Nephron progenitor cell (in vitro differentiated cells): ENCODE data around the gene STOX2.
"Not testable (repeated sequence)": the region's sequence is repeated elsewhere in the genome, so short reads cannot be mapped to it uniquely, and the experiment has no call there.

Experiments
- DNase-seq: peaks from one replicate; pipeline ENCODE4 v3.0.0; 2021
- H3K27ac Mint-ChIP-seq: 2 replicates; pipeline ENCODE4 v1.8.0; 2021; ENCODE audit warnings: mild to moderate bottlenecking, moderate library complexity, mixed read lengths
- H3K27me3 Mint-ChIP-seq: 2 replicates; pipeline ENCODE4 v1.8.0; 2021; ENCODE audit warnings: mild to moderate bottlenecking, low read depth, mixed read lengths; ENCODE audit not compliant: poor library complexity
- H3K36me3 Mint-ChIP-seq: 2 replicates; pipeline ENCODE4 v1.8.0; 2021; ENCODE audit warnings: low read depth, mixed read lengths
- H3K4me1 Mint-ChIP-seq: 2 replicates; pipeline ENCODE4 v1.8.0; 2021; ENCODE audit warnings: mixed read lengths
- H3K4me3 Mint-ChIP-seq: 2 replicates; pipeline ENCODE4 v1.8.0; 2021; ENCODE audit warnings: mild to moderate bottlenecking, moderate library complexity, mixed read lengths
- H3K9me3 Mint-ChIP-seq: 2 replicates; pipeline ENCODE4 v1.8.0; 2021; ENCODE audit warnings: mild to moderate bottlenecking, moderate library complexity, mixed read lengths
- TF ChIP-seq, protein P1 (sequence below): fragments of 200-600 bp; sonication (generic); IDR thresholded peaks from 2 replicates; pipeline ENCODE4 v1.5.0; 2021; ENCODE audit warnings: antibody characterized with exemption

Gene STOX2

DNA sequence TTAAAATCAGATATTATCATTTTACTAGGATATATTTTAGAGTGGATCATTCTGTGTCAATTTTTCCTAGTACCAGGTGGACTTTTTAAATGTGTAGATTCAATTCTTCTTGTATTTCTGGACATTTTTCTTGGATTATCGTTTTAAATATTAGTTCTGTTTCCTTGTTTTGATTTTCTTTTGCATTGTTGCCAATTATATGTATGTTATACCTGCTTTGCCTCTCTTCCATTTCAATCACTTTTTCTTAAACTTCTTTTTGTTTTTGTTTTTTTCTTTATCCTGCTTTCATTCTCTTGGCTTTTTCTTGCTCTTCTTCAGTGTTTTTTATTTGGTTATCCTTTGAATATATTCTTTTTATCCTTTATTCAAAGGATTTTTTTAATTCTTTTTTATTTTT lies 141.0 kb downstream of the STOX2 start:
- Mint-ChIP-seq H3K27ac (no peak overlapping the region), H3K4me3 (no peak overlapping the region), H3K36me3 (peaks cover 49% of the 10 kb centered on the region), H3K9me3 (peaks cover 73% of the 10 kb centered on the region), H3K27me3 (peaks cover 6% of the 10 kb centered on the region), H3K4me1 (no peaks in the 10 kb centered on the region)
- TF ChIP-seq, protein P1, sequence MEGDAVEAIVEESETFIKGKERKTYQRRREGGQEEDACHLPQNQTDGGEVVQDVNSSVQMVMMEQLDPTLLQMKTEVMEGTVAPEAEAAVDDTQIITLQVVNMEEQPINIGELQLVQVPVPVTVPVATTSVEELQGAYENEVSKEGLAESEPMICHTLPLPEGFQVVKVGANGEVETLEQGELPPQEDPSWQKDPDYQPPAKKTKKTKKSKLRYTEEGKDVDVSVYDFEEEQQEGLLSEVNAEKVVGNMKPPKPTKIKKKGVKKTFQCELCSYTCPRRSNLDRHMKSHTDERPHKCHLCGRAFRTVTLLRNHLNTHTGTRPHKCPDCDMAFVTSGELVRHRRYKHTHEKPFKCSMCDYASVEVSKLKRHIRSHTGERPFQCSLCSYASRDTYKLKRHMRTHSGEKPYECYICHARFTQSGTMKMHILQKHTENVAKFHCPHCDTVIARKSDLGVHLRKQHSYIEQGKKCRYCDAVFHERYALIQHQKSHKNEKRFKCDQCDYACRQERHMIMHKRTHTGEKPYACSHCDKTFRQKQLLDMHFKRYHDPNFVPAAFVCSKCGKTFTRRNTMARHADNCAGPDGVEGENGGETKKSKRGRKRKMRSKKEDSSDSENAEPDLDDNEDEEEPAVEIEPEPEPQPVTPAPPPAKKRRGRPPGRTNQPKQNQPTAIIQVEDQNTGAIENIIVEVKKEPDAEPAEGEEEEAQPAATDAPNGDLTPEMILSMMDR: no peak
- DNase-seq: no peak

- Mint-ChIP-seq H3K9me3 (peaks cover 37% of the 10 kb centered on the region), H3K36me3 (peaks cover 20% of the 10 kb centered on the region)
- not testable (repeated sequence) for H3K27me3 Mint-ChIP-seq, H3K27ac Mint-ChIP-seq, DNase-seq, H3K4me1 Mint-ChIP-seq, H3K4me3 Mint-ChIP-seq
Observed at GRCh38 chr4:184051262-184051661, 146.2 kb downstream of the STOX2 start.

DNA sequence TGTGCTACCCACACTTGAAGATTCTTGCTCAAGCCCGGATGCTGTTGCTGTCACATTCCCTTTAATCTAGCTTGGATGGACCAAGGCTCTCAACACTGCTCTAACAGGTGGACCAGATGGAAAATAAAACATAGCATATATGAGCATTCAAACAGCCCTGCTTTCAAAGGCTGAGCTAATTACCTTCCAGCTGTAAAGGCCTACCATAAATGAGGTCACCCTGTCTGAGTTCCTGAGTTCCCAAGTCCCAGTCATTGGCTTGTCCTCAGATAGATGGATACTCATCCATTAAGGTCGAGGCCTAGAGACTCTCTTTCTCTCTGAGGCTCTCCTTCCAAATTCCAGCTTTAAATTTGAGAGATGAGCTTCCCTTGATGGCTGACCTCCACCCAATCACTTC lies 147.5 kb downstream of the STOX2 start:
- Mint-ChIP-seq H3K36me3 (peaks cover 6% of the 10 kb centered on the region), H3K9me3 (peaks cover 23% of the 10 kb centered on the region), H3K27ac (peak overlapping the region; percentile 90), H3K4me1 (no peaks in the 10 kb centered on the region), H3K27me3 (no peaks in the 10 kb centered on the region), H3K4me3 (no peak overlapping the region)
- no peak for DNase-seq
- TF ChIP-seq, protein P1: no peak

DNA sequence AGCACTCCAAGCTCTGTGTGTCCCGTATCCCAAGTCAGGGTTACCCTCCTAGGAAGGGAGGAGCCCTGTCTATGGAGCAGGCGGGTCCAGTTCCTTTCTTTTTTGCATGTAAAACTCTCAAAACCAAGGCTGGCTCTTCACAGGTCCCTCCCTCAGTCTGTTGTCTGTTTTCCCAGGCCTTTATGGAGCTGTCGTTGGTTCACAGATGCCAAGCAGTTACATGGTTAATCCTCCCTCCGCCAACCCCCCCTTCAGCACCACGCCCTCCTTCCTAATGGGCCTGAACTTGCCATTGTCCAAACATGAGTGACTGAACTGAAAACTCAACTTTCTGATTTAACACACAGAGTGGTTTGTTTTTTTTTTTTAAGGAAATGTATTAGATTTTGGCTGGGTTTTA lies 148.3 kb downstream of the STOX2 start:
- TF ChIP-seq, protein P1: no peak
- H3K27ac Mint-ChIP-seq: no peak overlapping the region
- no peak overlapping the region for H3K4me3 Mint-ChIP-seq
- H3K9me3 Mint-ChIP-seq: peaks cover 16% of the 10 kb centered on the region
- H3K36me3 Mint-ChIP-seq: no peaks in the 10 kb centered on the region
- no peaks in the 10 kb centered on the region for H3K27me3 Mint-ChIP-seq
- DNase-seq: no peak
- H3K4me1 Mint-ChIP-seq: peaks cover under 1% of the 10 kb centered on the region

DNA sequence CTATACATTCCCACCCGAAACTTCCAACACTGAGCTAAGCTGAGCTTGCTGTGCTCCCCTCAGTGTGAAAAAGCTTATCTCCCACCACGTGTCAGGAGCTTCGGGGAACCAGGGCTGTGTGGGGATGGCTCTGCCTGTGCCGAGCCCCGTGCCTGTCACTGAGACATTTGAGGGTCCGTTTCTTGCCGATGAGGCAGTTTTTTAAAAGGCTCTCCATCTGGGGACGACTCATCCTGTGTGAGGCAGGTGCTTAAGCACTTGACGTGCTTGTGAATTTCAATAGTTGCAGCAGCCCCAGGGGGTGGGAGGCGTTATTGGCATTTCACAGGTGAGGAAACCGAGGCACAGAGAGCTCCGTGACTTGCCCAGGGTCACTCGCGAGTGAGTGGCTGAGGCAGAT lies 151.8 kb downstream of the STOX2 start:
- TF ChIP-seq, protein P1: no peak
- Mint-ChIP-seq H3K4me1 (peaks cover 10% of the 10 kb centered on the region), H3K27me3 (peaks cover 6% of the 10 kb centered on the region), H3K36me3 (peaks cover 7% of the 10 kb centered on the region), H3K27ac (no peak overlapping the region), H3K9me3 (peaks cover 4% of the 10 kb centered on the region), H3K4me3 (no peak overlapping the region)
- DNase-seq: no peak

DNA sequence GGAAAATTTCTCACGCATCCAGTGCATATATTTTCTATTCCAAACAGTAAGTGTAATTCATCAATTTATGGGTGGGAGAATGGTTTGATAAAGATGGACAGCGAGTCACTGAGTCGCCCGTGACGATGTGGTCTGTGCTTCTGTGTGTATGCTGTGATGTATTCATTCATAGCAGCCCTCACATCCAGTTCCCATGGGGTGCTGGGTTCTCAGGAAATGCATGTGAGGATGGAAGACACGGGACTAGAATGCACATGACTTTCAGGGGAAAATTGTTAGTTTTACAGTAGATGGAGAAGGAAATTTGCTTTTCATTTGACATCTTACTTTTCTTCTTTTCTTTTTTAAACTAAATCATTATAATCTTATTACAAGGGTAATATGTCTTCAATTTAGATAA lies 152.9 kb downstream of the STOX2 start:
- Mint-ChIP-seq H3K9me3 (peaks cover 4% of the 10 kb centered on the region), H3K27me3 (peaks cover 6% of the 10 kb centered on the region), H3K4me3 (no peak overlapping the region), H3K4me1 (peaks cover 16% of the 10 kb centered on the region), H3K36me3 (peaks cover 7% of the 10 kb centered on the region), H3K27ac (no peak overlapping the region)
- no peak for DNase-seq
- TF ChIP-seq, protein P1: no peak
